AG09309 (cell line): ENCODE results near the gene ADGRD1.

ENCODE experiments used
- DNase-seq: peaks from one replicate; pipeline ENCODE4 v3.0.0-alpha.2; 2010; ENCODE audit warnings: low read depth
- H3K4me3 ChIP-seq: 2 replicates; pipeline ENCODE4 v1.5.1; 2011; ENCODE audit warnings: mild to moderate bottlenecking, low read depth, low read length, moderate library complexity; ENCODE audit not compliant: control insufficient read depth
- TF ChIP-seq, protein P1 (sequence below): IDR thresholded peaks from 2 replicates; pipeline ENCODE4 v1.5.1; 2011; ENCODE audit warnings: mild to moderate bottlenecking, low read depth, low read length, inconsistent platforms; ENCODE audit not compliant: insufficient read depth, control insufficient read depth; ENCODE audit errors: missing control alignments

Gene ADGRD1

DNA sequence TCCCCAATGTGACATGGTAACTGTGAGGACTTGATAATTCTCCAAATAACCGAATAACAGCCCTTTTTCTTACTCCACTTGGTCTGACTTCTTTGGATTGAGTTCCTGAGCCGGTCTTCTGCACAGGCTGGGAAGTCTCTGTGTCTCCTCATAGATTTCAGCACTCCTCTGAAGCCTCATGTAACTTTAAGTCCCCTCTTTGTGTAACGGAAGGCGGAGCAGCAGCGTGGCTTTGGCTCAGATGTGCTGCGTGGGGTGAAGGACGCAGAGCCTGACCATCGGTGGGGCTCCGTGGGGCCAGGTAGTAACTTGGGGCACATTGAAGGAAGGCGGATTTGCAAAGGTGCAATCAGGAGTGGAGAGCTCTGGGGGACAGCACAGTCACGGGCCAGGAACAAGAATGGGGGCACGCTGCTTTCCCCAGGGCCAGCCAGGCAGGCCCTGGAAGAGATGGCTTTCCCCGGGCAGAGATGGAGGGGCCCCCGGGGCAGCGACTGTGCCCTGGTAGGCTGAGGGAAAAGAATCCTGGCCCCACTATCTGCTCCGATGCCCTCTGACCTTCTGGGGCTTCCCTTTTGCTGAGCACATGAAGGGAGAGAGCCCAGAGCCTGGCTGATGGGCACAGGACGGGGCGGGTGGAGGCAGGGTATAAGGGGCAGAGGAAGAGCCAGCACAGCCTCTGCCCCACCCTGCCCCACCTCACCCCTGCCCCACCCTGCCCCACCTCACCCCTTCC is 56.9 kb downstream of the ADGRD1 start:
- TF ChIP-seq, protein P1, sequence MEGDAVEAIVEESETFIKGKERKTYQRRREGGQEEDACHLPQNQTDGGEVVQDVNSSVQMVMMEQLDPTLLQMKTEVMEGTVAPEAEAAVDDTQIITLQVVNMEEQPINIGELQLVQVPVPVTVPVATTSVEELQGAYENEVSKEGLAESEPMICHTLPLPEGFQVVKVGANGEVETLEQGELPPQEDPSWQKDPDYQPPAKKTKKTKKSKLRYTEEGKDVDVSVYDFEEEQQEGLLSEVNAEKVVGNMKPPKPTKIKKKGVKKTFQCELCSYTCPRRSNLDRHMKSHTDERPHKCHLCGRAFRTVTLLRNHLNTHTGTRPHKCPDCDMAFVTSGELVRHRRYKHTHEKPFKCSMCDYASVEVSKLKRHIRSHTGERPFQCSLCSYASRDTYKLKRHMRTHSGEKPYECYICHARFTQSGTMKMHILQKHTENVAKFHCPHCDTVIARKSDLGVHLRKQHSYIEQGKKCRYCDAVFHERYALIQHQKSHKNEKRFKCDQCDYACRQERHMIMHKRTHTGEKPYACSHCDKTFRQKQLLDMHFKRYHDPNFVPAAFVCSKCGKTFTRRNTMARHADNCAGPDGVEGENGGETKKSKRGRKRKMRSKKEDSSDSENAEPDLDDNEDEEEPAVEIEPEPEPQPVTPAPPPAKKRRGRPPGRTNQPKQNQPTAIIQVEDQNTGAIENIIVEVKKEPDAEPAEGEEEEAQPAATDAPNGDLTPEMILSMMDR = no peak
- DNase-seq = no peak
- no peak overlapping the region for H3K4me3 ChIP-seq

DNA sequence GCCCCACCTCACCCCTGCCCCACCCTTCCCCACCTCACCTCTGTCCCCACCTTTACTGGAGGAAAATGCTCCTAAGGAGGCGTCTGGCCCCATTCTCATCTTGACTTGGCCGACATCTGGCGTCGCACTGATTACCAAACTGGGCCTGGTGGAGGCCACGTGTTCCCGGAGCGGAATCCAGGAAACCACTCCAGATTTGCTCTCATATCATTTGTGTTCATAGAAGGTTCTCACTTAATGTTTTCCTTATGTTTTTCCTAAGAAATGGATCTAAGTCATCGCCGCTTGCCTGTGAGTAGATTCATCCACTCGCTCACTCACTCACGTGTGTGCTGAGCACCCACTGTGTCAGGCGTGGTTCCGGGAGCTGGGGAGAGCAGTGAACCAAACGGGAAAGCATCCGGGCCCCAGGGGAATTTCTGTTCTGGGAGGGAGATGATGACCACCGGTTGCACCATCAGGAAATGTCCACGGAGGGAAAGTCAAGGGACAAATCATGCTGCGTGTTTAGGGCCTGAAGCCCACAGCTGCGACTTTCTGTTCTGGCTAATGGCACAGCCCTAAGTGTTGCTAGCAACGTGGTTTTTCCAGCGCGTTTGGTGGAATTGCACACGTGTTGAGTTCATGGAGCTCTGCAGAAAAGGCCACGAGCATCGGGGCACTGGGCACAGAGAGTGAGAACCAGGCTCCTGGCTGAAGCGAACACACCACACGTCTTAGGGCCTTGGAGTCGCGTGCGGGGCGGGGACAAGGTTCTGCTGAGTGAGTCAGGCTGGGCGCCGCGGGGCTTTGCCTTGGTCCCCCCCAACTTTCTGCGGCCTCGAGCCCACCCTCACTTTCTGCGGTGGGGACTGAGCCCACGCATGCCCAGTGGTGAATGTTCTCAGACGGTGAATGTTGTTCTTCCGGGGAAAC is 57.7 kb downstream of the ADGRD1 start:
- H3K4me3 ChIP-seq = no peak overlapping the region
- DNase-seq = no peak
- TF ChIP-seq, protein P1 = no peak

- DNase-seq = no peak
- H3K4me3 ChIP-seq = no peak overlapping the region
- TF ChIP-seq, protein P1 = no peak
These were observed 58.8 kb downstream of the ADGRD1 start for GRCh38 chr12:131012279-131013069.

GRCh38 chr12:131013118-131013517 is 59.4 kb downstream of the ADGRD1 start:
- DNase-seq = no peak
- TF ChIP-seq, protein P1 = no peak
- H3K4me3 ChIP-seq = no peak overlapping the region

- H3K4me3 ChIP-seq = no peak overlapping the region
- DNase-seq = no peak
- TF ChIP-seq, protein P1 = no peak
These were observed 60.6 kb downstream of the ADGRD1 start for GRCh38 chr12:131014343-131014742.

GRCh38 chr12:131015581-131016337 is 62.1 kb downstream of the ADGRD1 start:
- TF ChIP-seq, protein P1 = no peak
- no peak for DNase-seq
- no peak overlapping the region for H3K4me3 ChIP-seq
